PC-9 (cell line): Measurements from ENCODE around the gene TNFRSF1A. TPM values are rescaled to one million over a fixed set of nuclear protein-coding genes. Genes with fewer than 3 reads are reported as not detected.

Source experiments
- BruUV-seq: library from RNA; stranded (reverse); fragments of 400-500 nt; replicated peaks from 2 replicates; lab custom pipeline; 2021; lab: Mats Ljungman, UMichigan
- CTCF ChIA-PET: fragments of 300-600 bp; sonication (Branson Sonifier 250); formaldehyde crosslinking; loops from one replicate; lab custom pipeline; 2022; ENCODE audit warnings: antibody characterized with exemption; lab: Charles Lee
- POLR2A ChIA-PET: fragments of 300-600 bp; sonication (Branson Sonifier 250); formaldehyde crosslinking; loops from one replicate; lab custom pipeline; 2022; ENCODE audit warnings: antibody characterized with exemption; ENCODE audit not compliant: unreplicated experiment; lab: Charles Lee
- DNase-seq, 2 experiments: peaks; one replicate each; pipeline versions ENCODE4 v3.0.0 to v3.0.0-alpha.2; 2015 to 2022; ENCODE audit warnings: mixed read lengths in 1 of 2
- H2AFZ ChIP-seq: fragments of 200-600 bp; sonication (generic); 2 replicates; pipeline ENCODE4 v1.8.1; 2017; ENCODE audit warnings: antibody characterized with exemption
- H3F3A ChIP-seq: fragments of 200-600 bp; sonication (generic); 2 replicates; pipeline ENCODE4 v1.8.1; 2017; ENCODE audit warnings: antibody characterized with exemption, mild to moderate bottlenecking, low read depth; ENCODE audit not compliant: insufficient read depth
- H3K27ac ChIP-seq: fragments of 200-600 bp; sonication (generic); 2 replicates; pipeline ENCODE4 v1.6.1; 2016; ENCODE audit warnings: mixed run types
- H3K27me3 ChIP-seq: fragments of 200-600 bp; sonication (generic); 2 replicates; pipeline ENCODE4 v1.6.1; 2016; ENCODE audit warnings: low read depth, mixed run types; ENCODE audit not compliant: insufficient read depth
- H3K36me3 ChIP-seq: fragments of 200-600 bp; sonication (generic); 2 replicates; pipeline ENCODE4 v1.6.1; 2016; ENCODE audit warnings: low read depth, mixed run types
- H3K4me1 ChIP-seq: fragments of 200-600 bp; sonication (generic); replicated peaks from 2 replicates; pipeline ENCODE4 v1.6.1; 2016; ENCODE audit warnings: mixed run types; ENCODE audit not compliant: insufficient read depth
- H3K4me2 ChIP-seq: fragments of 200-600 bp; sonication (generic); 2 replicates; pipeline ENCODE4 v1.6.1; 2017; ENCODE audit warnings: mixed run types
- H3K4me3 ChIP-seq: fragments of 200-600 bp; sonication (generic); 2 replicates; pipeline ENCODE4 v1.6.1; 2016; ENCODE audit warnings: mixed run types
- H3K79me2 ChIP-seq: fragments of 200-600 bp; sonication (generic); 2 replicates; pipeline ENCODE4 v1.6.1; 2017; ENCODE audit warnings: low read depth, mixed run types
- H3K9me2 ChIP-seq: fragments of 200-600 bp; sonication (generic); 2 replicates; pipeline ENCODE4 v1.8.1; 2017; ENCODE audit warnings: mild to moderate bottlenecking; ENCODE audit not compliant: insufficient read depth
- H3K9me3 ChIP-seq: fragments of 200-600 bp; sonication (generic); 2 replicates; pipeline ENCODE4 v1.8.1; 2016; ENCODE audit warnings: low read depth; ENCODE audit not compliant: insufficient read depth
- H4K20me1 ChIP-seq: fragments of 200-600 bp; sonication (generic); 2 replicates; pipeline ENCODE4 v1.8.1; 2017; ENCODE audit not compliant: insufficient read depth
- EZH2 ChIP-seq: fragments of 200-600 bp; sonication (generic); IDR thresholded peaks from 2 replicates; pipeline ENCODE4 v1.8.0; 2017; ENCODE audit warnings: antibody characterized with exemption, low read depth
- intact Hi-C: fragments of 100-400 bp; cut with micrococcal nuclease; formaldehyde crosslinking; loops from one replicate; pipeline ENCODE4 v1.10.0; 2022; ENCODE audit not compliant: unreplicated experiment
- total RNA-seq: library from RNA; stranded (reverse); gene quantifications from 2 replicates; pipeline ENCODE4 v1.2.3, GENCODE V29; 2021
- TF ChIP-seq, protein P1 (sequence below): fragments of 200-600 bp; sonication (generic); conservative IDR thresholded peaks from 2 replicates; pipeline ENCODE4 v1.6.1; 2017; ENCODE audit warnings: mixed run types, antibody characterized with exemption, mild to moderate bottlenecking, moderate library complexity

The TNFRSF1A gene
- total RNA-seq, 1 experiment from 2014 or later, result 165 TPM

DNA sequence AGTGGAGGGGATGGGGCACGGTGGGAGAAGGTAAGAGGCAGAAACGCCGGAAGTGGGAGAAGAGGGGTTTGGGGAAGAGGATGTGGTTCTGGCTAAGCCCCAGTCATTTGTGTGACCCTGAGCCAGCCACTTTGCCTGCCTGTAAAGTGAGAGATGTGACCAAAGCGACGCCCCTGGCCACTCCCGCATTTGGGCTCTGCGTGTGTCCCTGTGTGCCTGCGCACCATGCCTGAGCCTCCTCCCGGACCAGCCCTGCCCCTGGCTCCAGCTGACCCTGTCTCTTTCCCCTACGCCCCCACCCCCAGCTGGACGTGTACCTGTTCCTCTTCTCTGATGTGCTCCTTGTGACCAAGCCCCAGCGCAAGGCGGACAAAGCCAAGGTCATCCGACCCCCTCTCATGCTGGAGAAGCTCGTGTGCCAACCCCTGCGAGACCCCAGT, 23.4 kb downstream of the TNFRSF1A start:
- H4K20me1 ChIP-seq, result peaks cover under 1% of the 10 kb centered on the region; the same call in 1 of the 2 replicates
- H3K4me3 ChIP-seq, result no peak overlapping the region
- no TSS peak for BruUV-seq
- POLR2A ChIA-PET, result interaction anchor here (0.5 kb wide), 1 partner anchor 167 kb away, joined by 3 read pairs; no protein-coding TSS in a partner anchor
- H3K9me3 ChIP-seq, result no peaks in the 10 kb centered on the region
- no peak overlapping the region for H3K4me2 ChIP-seq
- TF ChIP-seq, protein P1, sequence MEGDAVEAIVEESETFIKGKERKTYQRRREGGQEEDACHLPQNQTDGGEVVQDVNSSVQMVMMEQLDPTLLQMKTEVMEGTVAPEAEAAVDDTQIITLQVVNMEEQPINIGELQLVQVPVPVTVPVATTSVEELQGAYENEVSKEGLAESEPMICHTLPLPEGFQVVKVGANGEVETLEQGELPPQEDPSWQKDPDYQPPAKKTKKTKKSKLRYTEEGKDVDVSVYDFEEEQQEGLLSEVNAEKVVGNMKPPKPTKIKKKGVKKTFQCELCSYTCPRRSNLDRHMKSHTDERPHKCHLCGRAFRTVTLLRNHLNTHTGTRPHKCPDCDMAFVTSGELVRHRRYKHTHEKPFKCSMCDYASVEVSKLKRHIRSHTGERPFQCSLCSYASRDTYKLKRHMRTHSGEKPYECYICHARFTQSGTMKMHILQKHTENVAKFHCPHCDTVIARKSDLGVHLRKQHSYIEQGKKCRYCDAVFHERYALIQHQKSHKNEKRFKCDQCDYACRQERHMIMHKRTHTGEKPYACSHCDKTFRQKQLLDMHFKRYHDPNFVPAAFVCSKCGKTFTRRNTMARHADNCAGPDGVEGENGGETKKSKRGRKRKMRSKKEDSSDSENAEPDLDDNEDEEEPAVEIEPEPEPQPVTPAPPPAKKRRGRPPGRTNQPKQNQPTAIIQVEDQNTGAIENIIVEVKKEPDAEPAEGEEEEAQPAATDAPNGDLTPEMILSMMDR, result no peak
- TF ChIP-seq EZH2, result no peak
- peaks cover 38% of the 10 kb centered on the region for H3K4me1 ChIP-seq
- H3K36me3 ChIP-seq, result peaks cover 33% of the 10 kb centered on the region
- peaks cover 52% of the 10 kb centered on the region for H3F3A ChIP-seq
- H3K27me3 ChIP-seq, result no peaks in the 10 kb centered on the region
- H2AFZ ChIP-seq, result no peak overlapping the region
- H3K79me2 ChIP-seq, result peaks cover 16% of the 10 kb centered on the region; the same call in 1 of the 2 replicates
- no peak overlapping the region for H3K27ac ChIP-seq
- no peak for DNase-seq
- intact Hi-C loops, result no loop called here
- CTCF ChIA-PET, result no interaction called here
- H3K9me2 ChIP-seq, result no peaks in the 10 kb centered on the region

DNA sequence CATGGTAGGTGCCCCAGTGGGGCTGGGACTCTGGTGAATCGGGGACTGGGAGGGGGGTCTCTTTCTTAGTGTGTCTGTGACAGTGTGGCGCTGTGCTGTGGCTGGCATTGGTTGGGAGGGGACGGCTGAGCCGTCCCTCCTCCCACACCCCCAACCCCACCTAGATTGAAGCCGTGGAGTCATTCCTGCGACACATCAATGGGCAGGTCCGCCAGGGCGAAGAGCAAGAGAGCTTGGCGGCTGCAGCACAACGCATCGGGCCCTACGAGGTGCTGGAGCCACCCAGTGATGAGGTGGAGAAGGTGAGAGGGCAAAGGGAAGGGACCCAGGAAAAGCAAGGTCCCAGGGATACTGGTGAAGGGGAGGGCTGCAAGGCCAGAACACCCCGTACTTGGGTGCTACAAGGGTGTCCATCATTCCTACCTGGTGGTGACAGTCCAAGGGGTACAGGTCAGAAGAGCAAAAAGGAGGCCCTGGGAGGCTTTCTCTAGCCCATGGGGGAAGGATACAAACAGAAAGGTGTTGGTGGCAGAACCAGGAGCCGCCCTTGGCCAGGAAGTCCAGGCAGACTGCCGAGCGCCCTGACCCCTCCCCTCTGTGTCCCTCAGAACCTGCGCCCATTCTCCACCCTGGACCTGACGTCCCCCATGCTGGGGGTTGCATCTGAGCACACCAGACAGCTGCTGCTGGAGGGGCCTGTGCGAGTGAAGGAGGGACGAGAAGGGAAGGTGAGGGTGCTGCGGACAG, 24.0 kb downstream of the TNFRSF1A start:
- no TSS peak for BruUV-seq
- Histone ChIP-seq H3K4me1 (peaks cover 38% of the 10 kb centered on the region), H3K36me3 (peaks cover 36% of the 10 kb centered on the region), H4K20me1 (no peaks in the 10 kb centered on the region), H3K9me2 (no peaks in the 10 kb centered on the region), H2AFZ (no peak overlapping the region), H3K27me3 (no peaks in the 10 kb centered on the region), H3K79me2 (peaks cover 19% of the 10 kb centered on the region; the same call in 1 of the 2 replicates), H3K9me3 (no peaks in the 10 kb centered on the region), H3F3A (peaks cover 53% of the 10 kb centered on the region), H3K27ac (no peak overlapping the region), H3K4me3 (no peak overlapping the region), H3K4me2 (no peak overlapping the region)
- no peak for TF ChIP-seq EZH2
- TF ChIP-seq, protein P1, result no peak
- intact Hi-C loops, result no loop called here
- ChIA-PET POLR2A (no interaction called here), CTCF (no interaction called here)
- no peak for DNase-seq

DNA sequence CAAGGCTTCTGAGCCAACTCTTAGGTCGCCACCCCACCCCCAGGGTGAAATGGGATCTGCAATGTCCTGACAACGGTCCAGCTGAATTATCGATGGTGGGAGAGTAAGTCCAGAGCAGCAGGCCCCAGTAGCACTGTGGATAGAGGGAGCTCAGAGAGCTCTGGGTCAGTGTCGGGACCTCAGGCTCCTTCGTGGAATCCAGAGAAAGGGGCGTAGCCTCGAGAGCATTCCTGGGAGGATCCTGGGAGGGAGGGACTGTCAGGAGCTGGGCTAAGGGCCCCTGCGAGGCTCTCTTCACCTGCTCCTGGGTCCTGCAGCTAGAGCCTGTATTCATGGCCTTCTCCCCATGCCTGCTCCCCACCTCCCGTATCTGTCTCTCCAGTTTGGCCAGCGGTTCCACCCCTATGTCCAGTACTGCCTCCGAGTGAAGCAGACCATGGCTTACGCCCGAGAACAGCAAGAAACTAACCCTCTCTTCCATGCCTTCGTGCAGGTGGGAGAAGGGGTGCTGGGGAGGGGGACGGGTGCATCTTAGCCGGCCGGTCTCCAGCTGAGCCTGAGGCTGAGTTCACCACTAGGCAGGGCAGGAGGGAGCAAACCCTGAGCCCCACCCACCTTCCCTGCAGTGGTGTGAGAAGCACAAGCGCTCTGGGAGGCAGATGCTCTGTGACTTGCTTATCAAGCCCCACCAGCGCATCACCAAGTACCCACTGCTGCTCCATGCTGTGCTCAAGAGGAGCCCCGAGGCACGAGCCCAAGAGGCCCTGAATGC, 24.8 kb downstream of the TNFRSF1A start:
- no peaks in the 10 kb centered on the region for H3K27me3 ChIP-seq
- H2AFZ ChIP-seq, result no peak overlapping the region
- BruUV-seq, result no TSS peak
- H3K27ac ChIP-seq, result no peak overlapping the region
- CTCF ChIA-PET, result no interaction called here
- peaks cover 53% of the 10 kb centered on the region for H3F3A ChIP-seq
- no peaks in the 10 kb centered on the region for H4K20me1 ChIP-seq
- H3K9me3 ChIP-seq, result no peaks in the 10 kb centered on the region
- POLR2A ChIA-PET, result interaction anchor here (0.6 to 0.7 kb wide), 2 partner anchors 27 to 28 kb away, joined by 3 to 8 read pairs; no protein-coding TSS in a partner anchor
- no peak overlapping the region for H3K4me3 ChIP-seq
- no peaks in the 10 kb centered on the region for H3K9me2 ChIP-seq
- intact Hi-C loops, result no loop called here
- H3K36me3 ChIP-seq, result peaks cover 36% of the 10 kb centered on the region
- no peak for DNase-seq
- no peak overlapping the region for H3K4me2 ChIP-seq
- peaks cover 38% of the 10 kb centered on the region for H3K4me1 ChIP-seq
- TF ChIP-seq, protein P1, result no peak
- TF ChIP-seq EZH2, result no peak
- peaks cover 19% of the 10 kb centered on the region; the same call in 1 of the 2 replicates for H3K79me2 ChIP-seq
